Right lobe of liver (tissue), 6 donors: Measurements from ENCODE around the gene RASGRF2. TPM values are rescaled to one million over a fixed set of nuclear protein-coding genes. Genes with fewer than 3 reads are reported as not detected.

Source experiments
- ATAC-seq, 4 donors: fragments of 200-7000 bp; cut with Tn5 transposase; one replicate each; pipeline ENCODE4 v1.9.1; 2020; ENCODE audit warnings: mild to moderate bottlenecking in 4 of 4, moderate library complexity in 4 of 4
- DNase-seq, 3 donors: peaks; one replicate each; pipeline ENCODE4 v3.0.0-alpha.2; 2020
- H3K27ac ChIP-seq, 3 donors: fragments of 200-600 bp; one replicate each; pipeline ENCODE4 v1.8.0; 2022
- H3K27me3 ChIP-seq, 2 donors: fragments of 200-600 bp; one replicate each; pipeline ENCODE4 v1.8.0; 2022
- H3K36me3 ChIP-seq, 4 donors: fragments of 200-600 bp; sonication (generic) in 1 of 4; one replicate each; pipeline versions ENCODE4 v1.5.1 to v1.8.0; 2017 to 2022; ENCODE audit warnings: control low read depth in 1 of 4
- H3K4me1 ChIP-seq, 4 donors: fragments of 200-600 bp; sonication (generic) in 1 of 4; one replicate each; pipeline versions ENCODE4 v1.5.1 to v1.8.0; 2017 to 2022; ENCODE audit warnings: control low read depth in 1 of 4
- H3K4me3 ChIP-seq, 3 donors: fragments of 200-600 bp; one replicate each; pipeline ENCODE4 v1.8.0; 2022
- H3K9me3 ChIP-seq, 4 donors: fragments of 200-600 bp; sonication (generic) in 1 of 4; one replicate each; pipeline versions ENCODE4 v1.5.1 to v1.8.0; 2017 to 2022; ENCODE audit warnings: control low read depth in 1 of 4
- CTCF ChIP-seq, 4 donors: fragments of 200-600 bp in 3 of 4; fragments of 450-650 bp in 1 of 4; IDR thresholded peaks; one replicate each; pipeline versions ENCODE4 v1.5.1 to v1.8.0; 2016 to 2022; ENCODE audit warnings: antibody characterized with exemption in 4 of 4, mild to moderate bottlenecking in 2 of 4
- POLR2A ChIP-seq: fragments of 450-650 bp; IDR thresholded peaks from one replicate; pipeline ENCODE4 v1.6.1; 2017; ENCODE audit warnings: antibody characterized with exemption, mild to moderate bottlenecking
- WGBS: methylation state at CpG from one replicate; pipeline ENCODE4 v1.1.6; 2018; ENCODE audit warnings: low coverage, low lambda C conversion rate; ENCODE audit not compliant: insufficient coverage; ENCODE audit errors: missing lambda C conversion rate; 5-methylcytosine and 5-hydroxymethylcytosine counted together
- intact Hi-C, 2 donors: fragments of 100-400 bp; cut with DNase I; formaldehyde crosslinking; loops; one replicate each; pipeline versions ENCODE4 v1.11.2 to v1.14.1; 2022
- total RNA-seq, 6 experiments: library from RNA; depleted of rRNA in 2 of 6; stranded (reverse); fragments of >200 nt in 2 of 6; fragmentation: NEBNext Ultra II Directional in 3 of 6; extraction: Animal tissue kit (Norgen Biotek cat#: 25700) in 3 of 6; gene quantifications; one replicate each; pipeline versions ENCODE4 v1.1.0 to v1.2.4, GENCODE V29; 2016 to 2023
- donor health status: DM: no; HTN: yes; CAD: no.
- donor health status: DM: no; HTN: no; CAD: no.
- donor health status: DM: no; HTN: no; CAD: no.
- donor health status: DM: no; HTN: yes; CAD: no.
- donor health status: DM: no; HTN: yes; CAD: no.

RASGRF2 gene
- total RNA-seq, 6 experiments from 2014 or later: 0.20 to 0.61 (median 0.36) TPM

DNA sequence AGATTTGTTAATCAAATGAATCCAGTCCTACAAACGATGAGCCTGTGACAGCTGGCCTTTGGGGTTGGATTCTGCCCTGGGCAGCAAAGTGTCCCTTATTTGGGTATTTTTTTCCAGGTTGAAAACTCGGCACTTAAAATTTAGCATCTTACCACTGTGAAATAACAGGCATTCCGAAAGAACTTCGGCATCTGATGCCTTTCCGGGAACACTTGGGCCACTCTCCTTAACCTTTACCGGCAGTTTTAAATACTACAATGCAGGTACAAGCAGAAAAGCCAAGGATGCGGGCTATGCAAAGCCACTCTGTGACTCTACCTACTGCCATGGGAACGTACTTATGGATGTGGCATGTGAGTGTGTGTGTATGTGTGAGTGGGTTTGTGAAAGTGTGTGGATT, 1.0 kb upstream of the RASGRF2 start:
- Histone ChIP-seq H3K4me3 (no peak overlapping the region), H3K9me3 (no peaks in the 10 kb centered on the region), H3K27ac (no peak overlapping the region), H3K27me3 (no peaks in the 10 kb centered on the region), H3K36me3 (no peaks in the 10 kb centered on the region), H3K4me1 (peaks cover 0 to 6% (median 0%) of the 10 kb centered on the region in 4 donors)
- intact Hi-C loops: no loop called here
- no peak for TF ChIP-seq CTCF (IDR thresholded peaks at IDR 0.05)
- 83% methylated on average over 8 of the region's 8 CpGs for WGBS
- no peak for ATAC-seq
- no peak for DNase-seq

DNA sequence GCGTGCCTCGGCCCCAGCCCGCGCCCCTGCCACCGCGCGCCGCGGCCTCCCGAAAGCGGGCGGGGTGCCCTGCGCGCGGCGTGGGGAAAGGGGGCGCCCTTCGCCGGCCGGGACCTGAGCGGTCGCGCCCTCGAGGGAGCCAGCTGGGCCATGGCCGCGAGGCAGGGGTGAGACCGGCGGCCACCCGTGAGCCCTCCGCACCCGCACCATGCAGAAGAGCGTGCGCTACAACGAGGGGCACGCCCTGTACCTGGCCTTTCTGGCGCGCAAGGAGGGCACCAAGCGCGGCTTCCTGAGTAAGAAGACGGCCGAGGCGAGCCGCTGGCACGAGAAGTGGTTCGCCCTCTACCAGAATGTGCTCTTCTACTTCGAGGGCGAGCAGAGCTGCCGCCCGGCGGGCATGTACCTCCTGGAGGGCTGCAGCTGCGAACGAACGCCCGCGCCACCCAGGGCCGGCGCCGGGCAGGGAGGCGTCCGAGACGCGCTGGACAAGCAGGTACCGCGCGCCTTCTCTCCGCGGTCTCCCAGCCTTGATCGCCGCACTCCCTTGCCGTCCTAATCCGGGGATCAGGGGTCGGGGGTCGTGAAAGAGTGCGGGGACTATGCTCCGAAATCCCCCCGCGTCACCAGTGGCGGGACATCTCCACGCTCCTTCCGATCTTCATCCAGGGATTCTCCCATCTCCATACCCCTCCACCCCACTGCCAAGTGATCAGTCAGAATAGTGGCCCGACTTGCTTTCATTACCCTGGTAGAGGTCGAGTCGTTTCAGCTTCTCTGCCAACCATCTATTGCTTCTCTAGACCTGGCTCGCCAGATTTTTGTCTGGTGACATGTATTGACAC, 590 bp downstream of the RASGRF2 start:
- Histone ChIP-seq H3K27me3 (no peaks in the 10 kb centered on the region), H3K4me1 (peaks cover 0 to 6% (median 0%) of the 10 kb centered on the region in 4 donors), H3K4me3 (peak overlapping the region; percentile 37 to 48 (median 41)), H3K27ac (no peak overlapping the region), H3K9me3 (no peaks in the 10 kb centered on the region), H3K36me3 (no peaks in the 10 kb centered on the region)
- ATAC-seq (peak; percentile 67 to 74 (median 70)), DNase-seq (peak; percentile 26 to 52 (median 43))
- 6% methylated on average over 14 of the region's 84 CpGs for WGBS
- intact Hi-C loops: no loop called here
- TF ChIP-seq CTCF (IDR thresholded peaks at IDR 0.05): peak in 1 of 4 donors; percentile 19
- no peak for TF ChIP-seq POLR2A

DNA sequence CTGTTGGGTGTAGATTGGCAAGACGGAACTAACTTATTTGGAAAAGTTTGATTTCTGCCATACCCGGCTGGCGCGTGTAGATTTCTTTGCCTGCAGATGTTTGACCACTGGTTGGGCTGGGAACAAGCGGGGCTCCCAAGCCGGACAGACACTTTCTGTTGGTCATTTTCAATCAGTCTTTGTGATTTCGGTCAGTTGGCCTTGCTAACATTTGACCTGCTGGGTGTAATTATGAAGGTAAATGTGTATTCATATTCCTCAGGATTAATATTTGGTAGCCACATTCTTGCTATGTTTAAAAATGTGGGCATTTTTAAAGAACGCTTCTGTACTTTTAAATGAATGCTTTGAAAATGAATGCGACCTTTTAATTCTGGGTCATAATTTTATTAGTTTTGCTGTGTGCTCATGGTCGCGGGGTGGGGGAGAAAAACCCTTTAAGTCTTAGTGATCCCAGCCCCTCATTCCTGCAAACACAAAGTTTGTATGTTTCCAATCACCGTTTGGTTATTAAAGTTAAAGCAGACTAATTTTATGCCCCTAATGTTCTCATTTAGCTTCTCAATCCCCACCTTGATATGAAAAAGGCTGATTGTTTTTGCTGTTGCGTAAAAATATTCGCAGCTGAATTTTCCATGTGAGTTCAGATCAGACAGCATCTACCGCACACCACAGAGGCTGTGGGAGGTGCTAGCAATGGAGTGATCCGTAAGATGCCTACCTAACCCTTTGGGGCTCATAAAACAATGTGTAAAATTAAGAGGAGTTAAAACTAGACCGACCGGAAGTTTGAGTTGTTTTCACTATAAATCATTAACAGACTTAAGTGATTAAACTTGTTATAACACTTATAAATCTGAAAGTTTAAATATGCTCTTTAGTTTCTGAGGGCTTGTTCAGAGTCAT, 1.5 kb downstream of the RASGRF2 start:
- Histone ChIP-seq H3K4me3 (peak overlapping the region in 2 of 3 donors; percentile 37 to 48), H3K9me3 (no peaks in the 10 kb centered on the region), H3K27ac (no peak overlapping the region), H3K27me3 (no peaks in the 10 kb centered on the region), H3K36me3 (no peaks in the 10 kb centered on the region), H3K4me1 (peaks cover 0 to 6% (median 0%) of the 10 kb centered on the region in 4 donors)
- ATAC-seq: no peak
- no peak for DNase-seq
- TF ChIP-seq POLR2A (no peak), CTCF (IDR thresholded peaks at IDR 0.05) (no peak)
- 44% methylated on average over 18 of the region's 18 CpGs for WGBS
- intact Hi-C loops: no loop called here

GRCh38 chr5:80962630-80963520, 2.7 kb downstream of the RASGRF2 start:
- no peak for TF ChIP-seq CTCF (IDR thresholded peaks at IDR 0.05)
- TF ChIP-seq POLR2A: no peak
- Histone ChIP-seq H3K4me3 (no peak overlapping the region), H3K4me1 (peaks cover 0 to 6% (median 0%) of the 10 kb centered on the region in 4 donors), H3K27me3 (no peaks in the 10 kb centered on the region), H3K27ac (no peak overlapping the region), H3K36me3 (no peaks in the 10 kb centered on the region), H3K9me3 (no peaks in the 10 kb centered on the region)
- WGBS: 94% methylated on average over 2 of the region's 2 CpGs
- ATAC-seq: no peak
- DNase-seq: no peak
- intact Hi-C loops: no loop called here
